ENCODE data around the gene PC. TPM values are rescaled to one million over a fixed set of nuclear protein-coding genes. Genes with fewer than 3 reads are reported as not detected.

PC gene
- polyA plus RNA-seq, 1 donor (not counting 4 experiments of a cell fraction or from before 2014, with no cell fraction given), result 13.3 TPM

- peak overlapping the region; percentile 37 for H3K27ac ChIP-seq (ENCODE audit: control insufficient read depth, insufficient read depth, low read length)
- no peaks in the 10 kb centered on the region for H3K79me2 ChIP-seq (ENCODE audit: control insufficient read depth, insufficient read depth, low read length)
- dilution Hi-C loops (cut with MboI; ENCODE audit: extremely low pct_ligation_motif_present, low sequenced_read_pairs), result no loop called here
- H4K20me1 ChIP-seq (ENCODE audit: control insufficient read depth, extremely low read depth, insufficient read depth, low read length), result no peaks in the 10 kb centered on the region
- H3K36me3 ChIP-seq (ENCODE audit: control insufficient read depth in 2 of 2, extremely low read depth in 1 of 2, insufficient read depth in 2 of 2, low read length in 2 of 2), result peaks cover 0 to under 1% of the 10 kb centered on the region in 2 experiments
- H3K4me1 ChIP-seq (ENCODE audit: control insufficient read depth, extremely low read depth, insufficient read depth, low read length), result peaks cover 6% of the 10 kb centered on the region
- peak overlapping the region; percentile 58 for H3K9ac ChIP-seq (ENCODE audit: control insufficient read depth, extremely low read depth, insufficient read depth, low read length)
- DNase-seq (ENCODE audit: low read depth, low spot score), result no peak
- no peaks in the 10 kb centered on the region for H3K9me3 ChIP-seq (ENCODE audit: control insufficient read depth, low read depth, low read length)
- H3K4me2 ChIP-seq (ENCODE audit: control insufficient read depth, extremely low read depth, insufficient read depth, low read depth, low read length), result peak overlapping the region; percentile 66
- TF ChIP-seq EZH2 (IDR thresholded peaks at IDR 0.05; ENCODE audit: low read length) (no peak), CTCF (optimal IDR thresholded peaks at IDR 0.05 in 1 of 3, IDR thresholded peaks at IDR 0.05 in 1 of 3, conservative IDR thresholded peaks at IDR 0.05 in 1 of 3; ENCODE audit: extremely low read depth in 1 of 3, insufficient read depth in 2 of 3, low read length in 3 of 3) (no peak)
- H3K27me3 ChIP-seq (ENCODE audit: control insufficient read depth, extremely low read depth, insufficient read depth, low read length), result no peaks in the 10 kb centered on the region
- H2AFZ ChIP-seq (ENCODE audit: control insufficient read depth, low read length), result peak overlapping the region; percentile 33
- no peaks in the 10 kb centered on the region for H3K9me1 ChIP-seq (ENCODE audit: control insufficient read depth, extremely low read depth, insufficient read depth, low read length)
- H3K4me3 ChIP-seq (ENCODE audit: control insufficient read depth in 2 of 3, extremely low read depth in 1 of 3, insufficient read depth in 2 of 3, low read depth in 1 of 3, low read length in 3 of 3), result peak overlapping the region; percentile 34 to 71 (median 48)
- no peak for FAIRE-seq
Observed at GRCh38 chr11:66855574-66856495, 102.3 kb downstream of the PC start.

- DNase-seq (ENCODE audit: low read depth, low spot score), result no peak
- no peak overlapping the region for H3K9ac ChIP-seq (ENCODE audit: control insufficient read depth, extremely low read depth, insufficient read depth, low read length)
- H2AFZ ChIP-seq (ENCODE audit: control insufficient read depth, low read length), result no peak overlapping the region
- no peaks in the 10 kb centered on the region for H3K9me1 ChIP-seq (ENCODE audit: control insufficient read depth, extremely low read depth, insufficient read depth, low read length)
- no peak for FAIRE-seq
- no peak overlapping the region for H3K27ac ChIP-seq (ENCODE audit: control insufficient read depth, insufficient read depth, low read length)
- dilution Hi-C loops (cut with MboI; ENCODE audit: extremely low pct_ligation_motif_present, low sequenced_read_pairs), result no loop called here
- H3K9me3 ChIP-seq (ENCODE audit: control insufficient read depth, low read depth, low read length), result no peaks in the 10 kb centered on the region
- H3K27me3 ChIP-seq (ENCODE audit: control insufficient read depth, extremely low read depth, insufficient read depth, low read length), result no peaks in the 10 kb centered on the region
- H3K79me2 ChIP-seq (ENCODE audit: control insufficient read depth, insufficient read depth, low read length), result no peaks in the 10 kb centered on the region
- no peak overlapping the region for H3K4me2 ChIP-seq (ENCODE audit: control insufficient read depth, extremely low read depth, insufficient read depth, low read depth, low read length)
- H4K20me1 ChIP-seq (ENCODE audit: control insufficient read depth, extremely low read depth, insufficient read depth, low read length), result no peaks in the 10 kb centered on the region
- TF ChIP-seq EZH2 (IDR thresholded peaks at IDR 0.05; ENCODE audit: low read length) (no peak), CTCF (optimal IDR thresholded peaks at IDR 0.05 in 1 of 3, IDR thresholded peaks at IDR 0.05 in 1 of 3, conservative IDR thresholded peaks at IDR 0.05 in 1 of 3; ENCODE audit: extremely low read depth in 1 of 3, insufficient read depth in 2 of 3, low read length in 3 of 3) (no peak)
- H3K4me1 ChIP-seq (ENCODE audit: control insufficient read depth, extremely low read depth, insufficient read depth, low read length), result peaks cover 6% of the 10 kb centered on the region
- H3K36me3 ChIP-seq (ENCODE audit: control insufficient read depth in 2 of 2, extremely low read depth in 1 of 2, insufficient read depth in 2 of 2, low read length in 2 of 2), result peaks cover 0 to 8% of the 10 kb centered on the region in 2 experiments
- H3K4me3 ChIP-seq (ENCODE audit: control insufficient read depth in 2 of 3, extremely low read depth in 1 of 3, insufficient read depth in 2 of 3, low read depth in 1 of 3, low read length in 3 of 3), result no peak overlapping the region
Observed at GRCh38 chr11:66854729-66855211, 103.4 kb downstream of the PC start.
